Keratinocyte (primary cell): Measurements from ENCODE around the gene TMEM161A. TPM values are rescaled to one million over a fixed set of nuclear protein-coding genes. Genes with fewer than 3 reads are reported as not detected.
"Not testable (repeated sequence)": the region's sequence is repeated elsewhere in the genome, so short reads cannot be mapped to it uniquely, and the experiment has no call there.

Experiments used
- DNase-seq: peaks from one replicate; pipeline ENCODE4 v3.0.0-alpha.2; 2011; ENCODE audit warnings: low read depth, missing footprints, low spot score
- FAIRE-seq: peaks from 2 replicates; lab custom pipeline; 2011; peaks lifted over from hg19 to GRCh38; lab: Jason Lieb, UNC
- H2AFZ ChIP-seq: 2 replicates; pipeline ENCODE4 v1.6.0; 2012; ENCODE audit warnings: low read length, control low read depth, inconsistent platforms; ENCODE audit not compliant: control insufficient read depth
- H3K27ac ChIP-seq: 2 replicates; pipeline ENCODE4 v1.5.1; 2011; ENCODE audit warnings: low read length; ENCODE audit not compliant: control insufficient read depth, insufficient read depth
- H3K27me3 ChIP-seq: 3 replicates; pipeline ENCODE4 v1.6.0; 2011; ENCODE audit warnings: low read length; ENCODE audit not compliant: control insufficient read depth, insufficient read depth; ENCODE audit errors: extremely low read depth
- H3K36me3 ChIP-seq, 2 experiments: 2 replicates in 1 of 2; 3 replicates in 1 of 2; pipeline ENCODE4 v1.5.1; 2011; ENCODE audit warnings: low read length in 2 of 2, mild to moderate bottlenecking in 1 of 2; ENCODE audit not compliant: control insufficient read depth in 2 of 2, insufficient read depth in 2 of 2; ENCODE audit errors: extremely low read depth in 1 of 2
- H3K4me1 ChIP-seq: 3 replicates; pipeline ENCODE4 v1.5.1; 2011; ENCODE audit warnings: low read length; ENCODE audit not compliant: control insufficient read depth, insufficient read depth; ENCODE audit errors: extremely low read depth
- H3K4me2 ChIP-seq: 3 replicates; pipeline ENCODE4 v1.6.0; 2011; ENCODE audit warnings: low read depth, low read length; ENCODE audit not compliant: control insufficient read depth, insufficient read depth; ENCODE audit errors: extremely low read depth
- H3K4me3 ChIP-seq, 3 experiments: fragments of 200-600 bp in 1 of 3; sonication (generic) in 1 of 3; 2 replicates in 2 of 3; 3 replicates in 1 of 3; pipeline ENCODE4 v1.5.1; 2011 to 2016; ENCODE audit warnings: low read length in 3 of 3, mild to moderate bottlenecking in 3 of 3, control low read depth in 2 of 3, inconsistent platforms in 1 of 3, low read depth in 1 of 3, mixed read lengths in 1 of 3, mixed run types in 1 of 3, moderate library complexity in 1 of 3; ENCODE audit not compliant: control insufficient read depth in 2 of 3, insufficient read depth in 2 of 3; ENCODE audit errors: extremely low read depth in 1 of 3
- H3K79me2 ChIP-seq: 2 replicates; pipeline ENCODE4 v1.6.0; 2012; ENCODE audit warnings: low read length; ENCODE audit not compliant: control insufficient read depth, insufficient read depth
- H3K9ac ChIP-seq: 3 replicates; pipeline ENCODE4 v1.6.0; 2011; ENCODE audit warnings: low read length; ENCODE audit not compliant: control insufficient read depth, insufficient read depth; ENCODE audit errors: extremely low read depth
- H3K9me1 ChIP-seq: 3 replicates; pipeline ENCODE4 v1.6.0; 2011; ENCODE audit warnings: low read length; ENCODE audit not compliant: control insufficient read depth, insufficient read depth; ENCODE audit errors: extremely low read depth
- H3K9me3 ChIP-seq: 2 replicates; pipeline ENCODE4 v1.5.1; 2012; ENCODE audit warnings: low read depth, low read length; ENCODE audit not compliant: control insufficient read depth
- H4K20me1 ChIP-seq: 3 replicates; pipeline ENCODE4 v1.6.0; 2011; ENCODE audit warnings: low read length; ENCODE audit not compliant: control insufficient read depth, insufficient read depth; ENCODE audit errors: extremely low read depth
- EZH2 ChIP-seq: IDR thresholded peaks from one replicate; pipeline ENCODE4 v1.6.1; 2012; ENCODE audit warnings: inconsistent platforms, mild to moderate bottlenecking, low read length, moderate library complexity
- dilution Hi-C: fragments of 300-500 bp; cut with MboI; formaldehyde crosslinking; loops from one replicate; pipeline ENCODE4 v1.7.0; 2020; ENCODE audit warnings: low sequenced_read_pairs; ENCODE audit not compliant: extremely low pct_ligation_motif_present
- polyA plus RNA-seq, 5 experiments: library from polyadenylated mRNA; depleted of rRNA in 3 of 5; stranded (reverse) in 3 of 5; stranded (forward) in 1 of 5; unstranded in 1 of 5; fragments of >200 nt; gene quantifications; 1 replicate in 1 of 5; 2 replicates in 3 of 5; 3 replicates in 1 of 5; pipeline versions ENCODE4 v1.2.1 to v1.2.3, GENCODE V29; 2011 to 2012; ENCODE audit warnings: missing spikeins in 2 of 5, low read depth in 1 of 5, low replicate concordance in 1 of 5
- TF ChIP-seq, protein P1 (sequence below), 3 experiments: IDR thresholded peaks in 1 of 3; conservative IDR thresholded peaks in 1 of 3; optimal IDR thresholded peaks in 1 of 3; 2 replicates in 2 of 3; 3 replicates in 1 of 3; pipeline versions ENCODE3 to v1.5.1; 2011; ENCODE audit warnings: low read length in 3 of 3, mild to moderate bottlenecking in 3 of 3, moderate library complexity in 2 of 3, control low read depth in 1 of 3, inconsistent platforms in 1 of 3; ENCODE audit not compliant: insufficient read depth in 2 of 3; ENCODE audit errors: extremely low read depth in 1 of 3

The TMEM161A gene
- polyA plus RNA-seq, 1 donor (not counting 4 experiments of a cell fraction or from before 2014, with no cell fraction given): 18.0 TPM

GRCh38 chr19:19179548-19180441 is 41.5 kb upstream of the TMEM161A start:
- DNase-seq (no peak), FAIRE-seq (no peak)
- H3K27ac ChIP-seq: no peak overlapping the region
- dilution Hi-C loops: no loop called here
- H4K20me1 ChIP-seq: no peaks in the 10 kb centered on the region
- no peak overlapping the region for H2AFZ ChIP-seq
- no peaks in the 10 kb centered on the region for H3K27me3 ChIP-seq
- no peak overlapping the region for H3K4me2 ChIP-seq
- no peaks in the 10 kb centered on the region for H3K9me1 ChIP-seq
- TF ChIP-seq, protein P1, sequence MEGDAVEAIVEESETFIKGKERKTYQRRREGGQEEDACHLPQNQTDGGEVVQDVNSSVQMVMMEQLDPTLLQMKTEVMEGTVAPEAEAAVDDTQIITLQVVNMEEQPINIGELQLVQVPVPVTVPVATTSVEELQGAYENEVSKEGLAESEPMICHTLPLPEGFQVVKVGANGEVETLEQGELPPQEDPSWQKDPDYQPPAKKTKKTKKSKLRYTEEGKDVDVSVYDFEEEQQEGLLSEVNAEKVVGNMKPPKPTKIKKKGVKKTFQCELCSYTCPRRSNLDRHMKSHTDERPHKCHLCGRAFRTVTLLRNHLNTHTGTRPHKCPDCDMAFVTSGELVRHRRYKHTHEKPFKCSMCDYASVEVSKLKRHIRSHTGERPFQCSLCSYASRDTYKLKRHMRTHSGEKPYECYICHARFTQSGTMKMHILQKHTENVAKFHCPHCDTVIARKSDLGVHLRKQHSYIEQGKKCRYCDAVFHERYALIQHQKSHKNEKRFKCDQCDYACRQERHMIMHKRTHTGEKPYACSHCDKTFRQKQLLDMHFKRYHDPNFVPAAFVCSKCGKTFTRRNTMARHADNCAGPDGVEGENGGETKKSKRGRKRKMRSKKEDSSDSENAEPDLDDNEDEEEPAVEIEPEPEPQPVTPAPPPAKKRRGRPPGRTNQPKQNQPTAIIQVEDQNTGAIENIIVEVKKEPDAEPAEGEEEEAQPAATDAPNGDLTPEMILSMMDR (optimal IDR thresholded peaks at IDR 0.05 in 1 of 3, IDR thresholded peaks at IDR 0.05 in 1 of 3, conservative IDR thresholded peaks at IDR 0.05 in 1 of 3; ENCODE audit: extremely low read depth in 1 of 3, insufficient read depth in 2 of 3, low read length in 3 of 3): no peak
- no peak for TF ChIP-seq EZH2
- H3K79me2 ChIP-seq: no peaks in the 10 kb centered on the region
- no peaks in the 10 kb centered on the region for H3K9me3 ChIP-seq
- H3K4me3 ChIP-seq: no peak overlapping the region
- H3K9ac ChIP-seq: no peak overlapping the region
- peaks cover 4 to 18% of the 10 kb centered on the region in 2 experiments for H3K36me3 ChIP-seq
- no peaks in the 10 kb centered on the region for H3K4me1 ChIP-seq

DNA sequence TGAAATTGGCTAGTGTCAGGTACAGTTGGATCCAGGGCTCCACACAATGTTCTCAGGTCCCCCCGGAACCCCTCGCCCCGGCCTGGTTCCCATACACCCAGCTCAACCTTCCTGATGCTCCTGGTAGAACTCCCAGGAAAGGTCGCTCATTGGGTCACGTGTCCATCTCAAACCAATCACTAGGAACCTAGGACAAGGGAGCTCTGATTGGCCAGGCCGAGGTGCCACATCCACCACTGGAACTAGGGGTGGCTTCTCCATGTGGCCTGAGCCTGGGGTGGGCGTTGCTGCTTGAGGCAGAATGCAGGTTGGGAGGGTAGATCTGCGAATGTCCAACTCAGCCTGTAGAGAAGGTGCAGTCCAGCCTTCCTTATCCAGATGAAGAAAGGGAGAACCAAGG is 38.7 kb upstream of the TMEM161A start:
- Histone ChIP-seq H2AFZ (no peak overlapping the region), H3K27ac (no peak overlapping the region), H4K20me1 (no peaks in the 10 kb centered on the region), H3K4me2 (no peak overlapping the region), H3K9ac (no peak overlapping the region), H3K36me3 (peaks cover 4 to 15% of the 10 kb centered on the region in 2 experiments), H3K9me3 (no peaks in the 10 kb centered on the region), H3K4me3 (no peak overlapping the region), H3K27me3 (no peaks in the 10 kb centered on the region), H3K79me2 (no peaks in the 10 kb centered on the region), H3K4me1 (no peaks in the 10 kb centered on the region), H3K9me1 (no peaks in the 10 kb centered on the region)
- no peak for FAIRE-seq
- DNase-seq: no peak
- TF ChIP-seq, protein P1 (optimal IDR thresholded peaks at IDR 0.05 in 1 of 3, IDR thresholded peaks at IDR 0.05 in 1 of 3, conservative IDR thresholded peaks at IDR 0.05 in 1 of 3; ENCODE audit: extremely low read depth in 1 of 3, insufficient read depth in 2 of 3, low read length in 3 of 3): no peak
- TF ChIP-seq EZH2: no peak
- dilution Hi-C loops: no loop called here

GRCh38 chr19:19173243-19173642 is 35.0 kb upstream of the TMEM161A start:
- H2AFZ ChIP-seq, H4K20me1 ChIP-seq, H3K4me3 ChIP-seq, dilution Hi-C loops, H3K4me2 ChIP-seq, H3K4me1 ChIP-seq, H3K9me3 ChIP-seq, H3K27ac ChIP-seq, H3K9me1 ChIP-seq, DNase-seq, H3K9ac ChIP-seq, H3K36me3 ChIP-seq, FAIRE-seq, H3K27me3 ChIP-seq, H3K79me2 ChIP-seq: not testable (repeated sequence)
